SK-N-SH (cell line): ENCODE measurements around the gene NTNG1. TPM values are rescaled to one million over a fixed set of nuclear protein-coding genes. Genes with fewer than 3 reads are reported as not detected.
"Not testable (repeated sequence)": the region's sequence is repeated elsewhere in the genome, so short reads cannot be mapped to it uniquely, and the experiment has no call there.

Source experiments
- CTCF ChIA-PET: fragments of 300-600, 350-600 bp; formaldehyde crosslinking; extraction: SDS; loops from one replicate; lab custom pipeline; 2021; lab: Yijun Ruan, JAX
- POLR2A ChIA-PET: fragments of 350-600 bp; sonication (Branson Sonifier 250); formaldehyde crosslinking; extraction: SDS; loops from one replicate; lab custom pipeline; 2020; ENCODE audit warnings: antibody characterized with exemption, inconsistent platforms; lab: Yijun Ruan, JAX
- DNase-seq: peaks from one replicate; pipeline ENCODE4 v3.0.0; 2012
- H2AFZ ChIP-seq: fragments of 200-600 bp; sonication (generic); 2 replicates; pipeline ENCODE4 v1.8.1; 2016; ENCODE audit warnings: antibody characterized with exemption, mild to moderate bottlenecking, low read depth
- H3F3A ChIP-seq: fragments of 200-600 bp; sonication (generic); replicated peaks from 2 replicates; pipeline ENCODE3; 2016; ENCODE audit warnings: antibody characterized with exemption, mild to moderate bottlenecking; ENCODE audit not compliant: insufficient read depth
- H3K27ac ChIP-seq, 2 experiments: fragments of 200-500 bp in 1 of 2; fragments of 200-600 bp in 1 of 2; sonication (Bioruptor generic) in 1 of 2; sonication (generic), shearing (Covaris generic) in 1 of 2; 2 replicates each; pipeline versions ENCODE4 v1.5.1 to v1.6.1; 2014 to 2016; ENCODE audit warnings: low read depth in 2 of 2, inconsistent platforms in 1 of 2, low read length in 1 of 2, mild to moderate bottlenecking in 1 of 2, mixed read lengths in 1 of 2
- H3K27me3 ChIP-seq: fragments of 200-600 bp; sonication (generic), shearing (Covaris generic); 2 replicates; pipeline ENCODE4 v1.6.1; 2016; ENCODE audit warnings: mixed run types; ENCODE audit not compliant: insufficient read depth
- H3K36me3 ChIP-seq, 2 experiments: fragments of 200-500 bp in 1 of 2; fragments of 200-600 bp in 1 of 2; sonication (Bioruptor generic) in 1 of 2; sonication (generic) in 1 of 2; replicated peaks in 1 of 2; 2 replicates each; pipeline versions ENCODE3 to v1.5.1; 2014 to 2016; ENCODE audit warnings: low read length in 1 of 2, mild to moderate bottlenecking in 1 of 2; ENCODE audit not compliant: insufficient read depth in 2 of 2, control insufficient read depth in 1 of 2
- H3K4me1 ChIP-seq, 2 experiments: fragments of 200-500 bp in 1 of 2; fragments of 200-600 bp in 1 of 2; sonication (Bioruptor generic) in 1 of 2; sonication (generic), shearing (Covaris generic) in 1 of 2; 2 replicates each; pipeline versions ENCODE4 v1.5.1 to v1.6.1; 2014 to 2016; ENCODE audit warnings: low read depth in 1 of 2, low read length in 1 of 2, mixed run types in 1 of 2; ENCODE audit not compliant: insufficient read depth in 2 of 2, control insufficient read depth in 1 of 2
- H3K4me2 ChIP-seq: fragments of 200-600 bp; sonication (generic), shearing (Covaris generic); 2 replicates; pipeline ENCODE4 v1.6.1; 2017; ENCODE audit warnings: mixed run types
- H3K4me3 ChIP-seq, 2 experiments: fragments of 200-500 bp in 1 of 2; fragments of 200-600 bp in 1 of 2; sonication (Bioruptor generic) in 1 of 2; sonication (generic), shearing (Covaris generic) in 1 of 2; 2 replicates each; pipeline versions ENCODE4 v1.5.1 to v1.8.1; 2014 to 2016; ENCODE audit warnings: low read depth in 2 of 2, inconsistent platforms in 1 of 2, low read length in 1 of 2, mild to moderate bottlenecking in 1 of 2, mixed read lengths in 1 of 2, moderate library complexity in 1 of 2
- H3K79me2 ChIP-seq: fragments of 200-600 bp; sonication (generic); 2 replicates; pipeline ENCODE4 v1.8.1; 2017; ENCODE audit warnings: mild to moderate bottlenecking; ENCODE audit not compliant: insufficient read depth
- H3K9ac ChIP-seq: fragments of 200-600 bp; sonication (generic); 2 replicates; pipeline ENCODE4 v1.6.1; 2017; ENCODE audit warnings: mixed run types
- H3K9me2 ChIP-seq: fragments of 200-600 bp; sonication (generic); 2 replicates; pipeline ENCODE4 v1.6.1; 2017; ENCODE audit warnings: mixed run types
- H3K9me3 ChIP-seq: fragments of 200-600 bp; sonication (generic); 2 replicates; pipeline ENCODE4 v1.6.1; 2017; ENCODE audit warnings: mixed run types, mild to moderate bottlenecking, moderate library complexity
- H4K20me1 ChIP-seq: fragments of 200-600 bp; sonication (generic); 2 replicates; pipeline ENCODE4 v1.6.1; 2017; ENCODE audit warnings: mild to moderate bottlenecking, mixed run types; ENCODE audit not compliant: insufficient read depth
- CHD2 ChIP-seq: fragments of 150-350 bp; IDR thresholded peaks from 2 replicates; pipeline ENCODE4 v1.6.1; 2018; ENCODE audit warnings: low read length; ENCODE audit not compliant: partially characterized antibody
- CTCF ChIP-seq: fragments of 200-600 bp; sonication (generic); IDR thresholded peaks from 2 replicates; pipeline ENCODE4 v1.6.1; 2017; ENCODE audit warnings: antibody characterized with exemption, mild to moderate bottlenecking, moderate library complexity
- EP300 ChIP-seq, 2 experiments: IDR thresholded peaks; 2 replicates each; pipeline versions ENCODE4 v1.4.0 to v1.6.1; 2012; ENCODE audit warnings: borderline replicate concordance in 1 of 2, low read depth in 1 of 2, low read length in 1 of 2
- EZH2phosphoT487 ChIP-seq: fragments of 200-600 bp; sonication (generic); IDR thresholded peaks from 2 replicates; pipeline ENCODE4 v1.6.1; 2017; ENCODE audit warnings: low read depth, mixed run types, mild to moderate bottlenecking, antibody characterized with exemption, moderate library complexity, borderline replicate concordance
- GABPA ChIP-seq: IDR thresholded peaks from 2 replicates; pipeline ENCODE4 v1.4.0; 2012; ENCODE audit warnings: low read depth, mild to moderate bottlenecking
- GATA2 ChIP-seq: sonication (generic); formaldehyde crosslinking; IDR thresholded peaks from 2 replicates; pipeline ENCODE4 v1.5.0; 2020; ENCODE audit warnings: mild to moderate bottlenecking, missing genetic modification reagents
- SIN3A ChIP-seq: IDR thresholded peaks from 2 replicates; pipeline ENCODE4 v1.6.1; 2012; ENCODE audit warnings: low read depth, mild to moderate bottlenecking, low read length, moderate library complexity, borderline replicate concordance
- TCF12 ChIP-seq: IDR thresholded peaks from 2 replicates; pipeline ENCODE4 v1.4.0; 2012
- TEAD4 ChIP-seq: IDR thresholded peaks from 2 replicates; pipeline ENCODE4 v1.4.0; 2012; ENCODE audit warnings: mild to moderate bottlenecking, borderline replicate concordance; ENCODE audit not compliant: insufficient read depth
- USF1 ChIP-seq: IDR thresholded peaks from 2 replicates; pipeline ENCODE4 v1.4.0; 2012; ENCODE audit warnings: low read depth, borderline replicate concordance
- USF2 ChIP-seq: fragments of 150-350 bp; IDR thresholded peaks from 2 replicates; pipeline ENCODE4 v1.6.1; 2017; ENCODE audit warnings: antibody characterized with exemption, low read length, low read depth, borderline replicate concordance
- YY1 ChIP-seq: IDR thresholded peaks from 2 replicates; pipeline ENCODE4 v1.4.0; 2012; ENCODE audit warnings: low read depth, mild to moderate bottlenecking
- WGBS: methylation state at CpG from one replicate; pipeline ENCODE4 v1.1.6; 2017; ENCODE audit warnings: low lambda C conversion rate; 5-methylcytosine and 5-hydroxymethylcytosine counted together
- polyA plus RNA-seq, 3 experiments: library from polyadenylated mRNA; depleted of rRNA; stranded (reverse); fragments of >200 nt; gene quantifications; 2 replicates each; pipeline ENCODE4 v1.2.3, GENCODE V29; 2012

The NTNG1 gene
- polyA plus RNA-seq, 1 of the 3 experiments (the other 2 are of a cell fraction), result 0.03 TPM

- no peak overlapping the region for H3K9ac ChIP-seq
- H3K9me3 ChIP-seq, result no peaks in the 10 kb centered on the region
- peaks cover 0 to 10% of the 10 kb centered on the region in 2 experiments; a peak in 3 of 4 replicates for H3K4me1 ChIP-seq
- H3K36me3 ChIP-seq, result no peaks in the 10 kb centered on the region
- H3K9me2 ChIP-seq, result no peaks in the 10 kb centered on the region
- ChIA-PET CTCF (interaction anchor here (1.5 kb wide), 1 partner anchor 68 kb away, joined by 5 read pairs; no protein-coding TSS in a partner anchor), POLR2A (no interaction called here)
- H2AFZ ChIP-seq, result no peak overlapping the region
- 5% methylated on average over 2 of the region's 2 CpGs for WGBS
- H3F3A ChIP-seq, result no peaks in the 10 kb centered on the region
- no peak overlapping the region for H3K4me3 ChIP-seq
- no peaks in the 10 kb centered on the region for H3K79me2 ChIP-seq
- no peaks in the 10 kb centered on the region for H4K20me1 ChIP-seq
- no peak for DNase-seq
- TF ChIP-seq GABPA (no peak), CTCF (no peak), EZH2phosphoT487 (no peak), TCF12 (no peak), CHD2 (no peak), GATA2 (CRISPR knock-in tag) (no peak), EP300 (IDR thresholded peaks at IDR 0.05; ENCODE audit: borderline replicate concordance in 1 of 2, low read depth in 1 of 2, low read length in 1 of 2) (peak in 1 of 2 experiments; percentile 19; a peak in 1 of 4 replicates)
- no peak overlapping the region for H3K27ac ChIP-seq
- no peak overlapping the region for H3K4me2 ChIP-seq
- no peaks in the 10 kb centered on the region for H3K27me3 ChIP-seq
Measured at GRCh38 chr1:107232426-107232825, 91.6 kb downstream of the NTNG1 start.

- H3K79me2 ChIP-seq, DNase-seq, H3K9me2 ChIP-seq, H3K4me2 ChIP-seq, H3K4me1 ChIP-seq, H4K20me1 ChIP-seq, H2AFZ ChIP-seq, POLR2A ChIA-PET, H3K36me3 ChIP-seq, H3F3A ChIP-seq, H3K27ac ChIP-seq, H3K9me3 ChIP-seq, H3K9ac ChIP-seq, CTCF ChIA-PET, H3K27me3 ChIP-seq, H3K4me3 ChIP-seq: not testable (repeated sequence)
- 50% methylated on average over 3 of the region's 3 CpGs for WGBS
Measured at GRCh38 chr1:107236760-107237159, 95.9 kb downstream of the NTNG1 start.

- H3K4me3 ChIP-seq, result no peak overlapping the region
- H3K79me2 ChIP-seq, result no peaks in the 10 kb centered on the region
- ChIA-PET POLR2A (no interaction called here), CTCF (interaction anchor here (1.5 to 1.6 kb wide), 2 partner anchors 9 to 286 kb away, joined by 3 to 4 read pairs; no protein-coding TSS in a partner anchor)
- TF ChIP-seq USF1 (no peak), SIN3A (no peak), TEAD4 (no peak), YY1 (no peak), USF2 (no peak)
- no peaks in the 10 kb centered on the region for H3K9me3 ChIP-seq
- no peaks in the 10 kb centered on the region for H3F3A ChIP-seq
- 54% methylated on average over 7 of the region's 7 CpGs for WGBS
- no peak overlapping the region for H3K4me2 ChIP-seq
- H4K20me1 ChIP-seq, result no peaks in the 10 kb centered on the region
- no peak overlapping the region for H3K27ac ChIP-seq
- no peaks in the 10 kb centered on the region for H3K27me3 ChIP-seq
- peaks cover 4 to 10% of the 10 kb centered on the region in 2 experiments; a peak in 3 of 4 replicates for H3K4me1 ChIP-seq
- no peak for DNase-seq
- H3K9me2 ChIP-seq, result no peaks in the 10 kb centered on the region
- no peaks in the 10 kb centered on the region for H3K36me3 ChIP-seq
- no peak overlapping the region for H3K9ac ChIP-seq
- no peak overlapping the region for H2AFZ ChIP-seq
Measured at GRCh38 chr1:107243461-107243860, 102.6 kb downstream of the NTNG1 start.
